Stimulated activated CD4-positive, alpha-beta T cell treated with anti-CD3 and anti-CD28 coated beads, Interleukin-4, amount 100 ng/mL, for 1 hour (primary cell): ENCODE data around the gene GPR146.

ENCODE experiments used
- DNase-seq: peaks from one replicate; pipeline ENCODE4 v3.0.0-alpha.2; 2020

The GPR146 gene

DNA sequence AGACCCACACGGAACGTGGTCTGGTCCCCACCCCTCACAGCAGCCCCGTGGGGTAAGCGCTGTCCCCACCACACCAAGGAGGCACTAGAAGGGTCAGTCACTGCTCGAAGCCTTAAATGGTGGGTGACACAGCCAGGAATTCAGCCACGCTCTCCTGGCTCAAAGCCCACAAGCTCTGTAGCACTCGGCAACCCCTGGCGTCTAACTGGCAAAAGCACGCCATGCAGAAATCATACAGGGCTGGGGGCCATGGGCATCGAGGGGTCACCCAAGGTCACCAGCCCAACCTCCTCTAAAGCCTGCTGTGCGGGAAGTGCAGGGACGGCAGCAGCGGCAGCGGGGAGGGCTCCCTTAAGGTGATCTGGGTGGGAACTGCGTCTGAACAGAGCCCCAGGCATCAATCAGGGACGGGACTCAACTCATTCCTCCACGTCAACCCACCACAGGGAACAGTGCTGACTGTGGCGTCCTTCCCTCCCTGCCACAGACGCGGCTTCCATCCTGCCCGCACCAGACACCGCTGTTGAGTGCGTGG lies 51.3 kb downstream of the GPR146 start:
- no peak for DNase-seq

DNA sequence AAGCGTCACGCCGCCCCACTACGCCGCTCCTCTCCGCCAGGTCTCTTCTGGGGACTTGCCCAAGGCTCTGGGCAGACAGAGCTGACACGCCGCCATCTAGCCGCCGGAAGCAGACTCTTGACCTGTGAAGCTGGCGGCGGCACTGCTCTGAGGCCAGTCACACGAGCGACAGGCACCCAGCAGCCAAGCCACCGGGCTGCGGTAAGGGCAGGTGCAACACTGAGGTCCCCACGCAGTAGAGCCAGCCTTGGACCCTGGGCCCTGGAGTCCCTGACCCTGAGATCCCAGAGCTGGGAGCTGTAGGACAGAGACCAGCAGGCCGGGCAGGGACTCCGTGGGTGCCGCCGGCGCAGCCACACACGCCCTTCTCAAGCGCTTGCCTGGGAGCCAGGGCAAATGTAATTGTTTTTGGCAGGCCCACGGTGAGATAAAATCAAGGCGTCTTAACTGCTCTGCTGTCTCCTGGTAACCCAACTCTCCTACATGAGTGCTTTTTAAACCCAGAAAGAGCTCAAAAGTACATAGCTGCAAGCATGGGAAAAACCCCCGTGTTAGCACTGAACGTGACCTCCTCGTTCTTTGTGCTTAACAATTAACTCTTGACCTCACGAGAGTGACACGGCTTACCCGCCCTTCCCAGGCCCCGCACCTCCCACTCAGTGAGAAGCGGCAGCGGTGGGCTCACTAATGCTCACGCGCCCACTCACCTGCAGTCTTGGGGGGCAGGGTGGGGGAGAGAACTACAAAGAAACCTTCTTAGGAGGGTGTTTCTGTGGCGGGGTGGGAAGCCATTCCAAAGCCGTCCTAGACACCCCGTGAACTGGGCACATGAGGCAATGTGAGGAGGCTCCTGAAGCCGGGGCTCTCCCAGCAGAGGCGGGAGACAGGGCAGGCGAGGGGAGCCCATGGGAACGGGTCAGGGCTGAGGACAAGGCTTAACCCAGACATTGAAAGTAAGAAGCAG lies 52.1 kb downstream of the GPR146 start:
- DNase-seq, result no peak

DNA sequence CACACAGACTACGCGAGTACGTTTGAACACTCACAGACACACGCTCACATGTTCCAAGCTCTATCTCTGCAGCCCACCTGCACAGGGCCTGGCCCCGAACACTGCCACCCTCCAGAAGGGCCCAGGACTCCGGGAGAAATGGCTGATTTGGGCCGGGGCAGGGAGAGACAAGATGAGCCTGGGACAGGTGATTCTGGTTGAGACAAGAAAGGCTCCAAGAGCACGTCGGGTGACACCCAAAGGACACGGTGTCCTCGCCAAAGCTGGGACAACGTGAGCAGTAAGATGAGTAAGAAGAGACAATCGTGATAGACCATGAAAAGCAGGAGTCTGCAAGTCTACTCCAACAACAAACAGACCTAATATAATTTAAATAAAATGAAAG lies 52.8 kb downstream of the GPR146 start:
- DNase-seq, result no peak

DNA sequence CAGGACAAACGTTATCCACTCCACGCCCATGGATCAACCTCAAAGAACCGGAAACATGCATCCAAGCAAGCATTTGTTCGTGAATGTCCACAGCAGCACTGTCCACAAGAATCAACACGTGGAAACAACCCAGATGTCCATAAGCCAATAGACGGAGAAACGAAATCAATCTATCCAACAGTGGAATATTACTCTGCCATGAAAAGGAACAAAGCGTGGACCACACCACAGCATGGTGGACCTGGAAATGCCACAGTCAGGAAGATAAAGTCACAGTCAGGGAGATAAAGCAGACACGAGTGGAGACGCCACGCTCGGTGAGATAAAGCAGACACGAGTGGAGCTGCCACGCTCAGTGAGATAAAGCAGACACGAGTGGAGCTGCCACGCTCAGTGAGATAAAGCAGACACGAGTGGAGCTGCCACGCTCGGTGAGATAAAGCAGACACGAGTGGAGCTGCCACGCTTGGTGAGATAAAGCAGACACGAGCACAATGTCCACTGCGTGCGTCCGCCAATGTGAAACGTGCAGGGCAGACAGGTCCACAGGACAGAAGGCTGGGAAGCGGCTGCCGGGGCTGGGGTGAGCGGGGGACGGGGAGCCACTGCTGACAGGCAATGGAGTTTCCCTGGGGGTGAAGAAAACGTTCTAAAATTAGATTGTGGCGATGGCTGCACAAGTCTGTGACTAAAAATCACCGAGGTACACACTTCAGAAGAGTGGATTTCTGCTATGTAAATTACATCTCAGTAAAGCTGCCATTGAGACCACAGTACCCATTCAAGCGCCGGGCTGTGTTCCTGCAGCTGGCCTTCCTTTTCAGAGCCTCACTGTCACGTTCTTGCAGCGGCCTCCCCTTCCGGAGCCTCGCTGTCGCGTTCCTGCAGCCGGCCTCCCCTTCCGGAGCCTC lies 54.2 kb downstream of the GPR146 start:
- DNase-seq, result no peak

DNA sequence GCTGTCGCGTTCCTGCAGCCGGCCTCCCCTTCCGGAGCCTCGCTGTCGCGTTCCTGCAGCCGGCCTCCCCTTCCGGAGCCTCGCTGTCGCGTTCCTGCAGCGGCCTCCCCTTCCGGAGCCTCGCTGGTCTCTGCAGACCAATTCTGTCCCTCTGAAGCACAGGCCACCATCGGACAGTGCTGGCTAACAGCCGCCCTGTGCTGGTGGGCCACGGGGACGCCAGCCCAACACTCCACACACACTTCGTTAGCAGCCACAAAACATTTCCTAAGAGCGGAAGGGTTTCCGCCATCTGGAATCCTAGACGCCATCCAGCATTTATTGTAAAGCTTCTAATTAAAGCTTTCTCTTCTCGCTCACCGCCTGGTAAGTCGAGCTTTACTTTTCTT lies 54.8 kb downstream of the GPR146 start:
- no peak for DNase-seq

DNA sequence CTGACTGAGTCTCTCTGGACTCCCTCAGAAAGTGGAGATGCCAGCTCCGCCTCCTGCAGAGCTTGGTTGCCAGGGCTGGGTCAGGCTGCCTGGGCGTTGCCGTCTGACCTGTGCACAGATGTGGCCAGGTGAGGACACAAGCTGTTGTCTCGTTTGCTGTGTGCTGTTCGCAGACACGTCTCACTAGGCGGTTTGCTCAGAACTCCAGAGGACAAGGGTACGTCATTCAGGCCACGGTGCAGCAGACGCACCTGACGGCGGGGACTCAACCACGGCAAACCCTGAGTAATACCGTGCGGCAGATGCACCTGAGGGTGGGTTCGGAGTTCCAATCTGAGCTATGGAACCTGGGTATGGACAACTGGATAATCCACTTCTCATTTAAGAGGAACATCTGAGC lies 55.3 kb downstream of the GPR146 start:
- no peak for DNase-seq

DNA sequence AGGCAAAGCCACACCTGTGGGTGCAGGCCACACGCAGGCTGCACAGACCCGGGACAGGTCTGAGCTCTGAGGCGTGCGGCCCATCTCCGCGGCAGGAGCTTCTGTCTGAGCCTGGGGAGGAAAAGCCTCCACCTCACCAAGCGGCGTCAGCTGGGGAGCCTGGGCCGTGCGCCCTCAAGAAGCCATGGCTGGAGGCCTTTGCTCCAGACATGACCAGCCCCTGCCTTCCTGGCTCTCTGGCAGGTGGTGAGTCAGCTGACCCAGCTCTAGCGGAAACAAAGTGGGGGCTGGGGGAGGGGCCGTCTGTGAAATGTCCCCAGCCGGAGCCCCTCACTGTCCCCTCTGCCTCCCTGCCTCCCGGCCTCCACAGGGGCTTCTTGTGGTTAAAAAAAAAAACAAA lies 56.0 kb downstream of the GPR146 start:
- no peak for DNase-seq

DNA sequence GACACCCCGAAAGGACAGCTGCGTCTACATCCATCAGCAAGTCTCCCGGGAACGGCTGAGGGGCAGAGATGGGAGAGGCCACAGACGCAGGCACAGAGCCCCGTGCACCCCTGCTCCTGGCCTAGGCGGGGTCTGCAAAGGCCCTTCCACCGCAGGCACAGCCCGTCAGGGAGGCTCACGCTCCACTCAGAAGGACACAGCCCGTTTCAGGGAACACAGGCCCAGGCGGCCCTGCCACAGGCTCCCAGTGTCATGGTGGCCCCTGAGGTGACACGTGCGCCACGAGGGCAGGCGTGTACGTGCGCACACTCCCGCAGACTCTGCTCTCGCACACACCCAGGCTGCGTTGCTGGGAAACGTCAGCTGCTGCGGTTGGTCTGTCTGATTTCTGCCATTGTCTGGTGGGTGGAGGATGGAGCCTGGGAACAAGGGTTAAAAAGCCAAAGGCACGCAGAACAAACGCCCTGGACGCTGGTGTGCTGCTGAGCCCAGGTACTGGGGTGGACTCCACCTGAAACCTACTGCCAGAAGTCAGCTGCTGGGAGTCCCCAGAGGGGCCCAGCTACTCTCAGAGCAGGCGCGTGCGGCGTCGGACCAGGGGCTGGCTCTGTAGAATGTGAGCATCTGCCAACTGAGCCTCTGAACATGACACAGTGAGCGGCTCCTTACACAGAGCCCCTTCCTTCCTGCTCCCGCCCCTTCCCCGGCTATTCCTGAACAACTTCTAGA lies 56.7 kb downstream of the GPR146 start:
- DNase-seq, result no peak

DNA sequence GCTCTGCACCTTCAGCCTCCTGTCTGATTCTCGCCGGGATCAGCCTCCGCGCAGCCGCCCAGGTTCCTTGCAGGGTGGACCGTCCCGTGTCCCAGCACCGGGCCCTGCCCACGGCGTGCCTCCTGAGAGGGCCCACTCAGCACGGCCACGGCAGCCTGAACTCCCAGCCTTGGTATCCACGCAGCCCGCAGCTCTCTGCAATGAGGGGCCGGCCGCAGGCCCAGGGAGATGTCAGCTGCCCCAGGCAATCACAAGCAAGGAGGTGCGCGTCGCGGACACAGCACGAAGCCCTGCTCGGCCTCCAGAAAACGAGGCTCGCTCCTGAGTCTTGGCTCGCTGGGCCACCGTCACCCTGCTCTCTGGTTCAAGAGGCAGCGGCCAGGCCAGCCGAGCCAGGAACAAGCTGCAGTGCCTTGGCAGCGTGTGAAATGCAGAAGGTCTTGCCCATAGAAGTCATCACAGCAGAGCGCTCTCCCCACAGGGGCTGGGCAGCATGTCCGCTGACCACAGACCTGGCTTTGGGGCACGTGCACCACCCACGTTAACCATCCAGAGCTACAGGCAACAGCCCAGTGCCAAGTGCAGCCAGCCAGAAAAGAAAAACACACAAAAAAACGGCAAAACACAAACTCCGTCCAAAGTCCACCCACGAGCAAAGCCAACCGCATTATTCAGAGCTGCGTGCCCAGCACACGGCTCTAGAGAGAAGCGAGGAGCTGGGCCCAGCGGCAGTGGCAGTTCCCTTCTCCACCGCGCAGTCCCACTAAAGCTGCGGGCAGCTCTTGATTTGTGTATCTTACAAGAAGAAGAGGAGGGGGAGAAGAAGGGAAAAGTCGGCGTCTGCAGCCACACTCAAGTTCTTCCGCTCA lies 57.5 kb downstream of the GPR146 start:
- DNase-seq, result no peak

DNA sequence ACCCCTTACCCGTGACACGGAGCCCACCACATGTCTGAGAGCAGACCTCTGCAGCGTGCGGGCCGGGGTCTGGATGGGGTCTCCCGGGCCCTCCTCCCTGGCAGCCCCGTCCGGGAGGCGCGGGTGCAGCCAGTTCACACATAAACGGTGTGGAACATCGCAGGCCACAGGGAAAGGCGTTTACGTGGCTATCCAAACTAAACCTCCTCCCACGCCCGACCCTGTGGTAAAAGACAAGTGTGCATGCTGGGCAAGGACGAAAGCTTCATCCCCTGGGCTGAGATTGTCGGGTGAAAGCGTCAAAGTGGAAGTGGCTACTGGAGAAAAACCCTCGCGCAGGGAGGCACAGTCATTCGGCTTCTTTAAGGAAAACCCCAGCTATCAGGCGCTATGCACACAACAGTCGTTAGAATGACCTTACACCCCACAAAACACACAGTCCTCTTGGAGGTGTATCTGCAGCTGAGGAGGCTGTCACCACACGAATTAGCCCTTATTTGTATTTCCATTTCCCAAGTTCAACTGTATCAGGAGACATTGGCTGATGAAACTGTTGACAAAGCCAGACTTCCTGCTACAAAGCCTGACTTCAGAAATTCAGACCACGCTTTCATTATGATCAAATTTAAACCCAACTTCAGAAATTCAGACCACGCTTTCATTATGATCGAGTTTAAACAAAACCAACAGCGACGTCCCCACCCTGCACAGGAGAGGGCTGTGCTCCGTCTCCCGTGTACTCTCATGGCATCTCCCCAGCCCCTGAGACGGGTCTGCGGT lies 58.9 kb downstream of the GPR146 start:
- DNase-seq, result no peak

DNA sequence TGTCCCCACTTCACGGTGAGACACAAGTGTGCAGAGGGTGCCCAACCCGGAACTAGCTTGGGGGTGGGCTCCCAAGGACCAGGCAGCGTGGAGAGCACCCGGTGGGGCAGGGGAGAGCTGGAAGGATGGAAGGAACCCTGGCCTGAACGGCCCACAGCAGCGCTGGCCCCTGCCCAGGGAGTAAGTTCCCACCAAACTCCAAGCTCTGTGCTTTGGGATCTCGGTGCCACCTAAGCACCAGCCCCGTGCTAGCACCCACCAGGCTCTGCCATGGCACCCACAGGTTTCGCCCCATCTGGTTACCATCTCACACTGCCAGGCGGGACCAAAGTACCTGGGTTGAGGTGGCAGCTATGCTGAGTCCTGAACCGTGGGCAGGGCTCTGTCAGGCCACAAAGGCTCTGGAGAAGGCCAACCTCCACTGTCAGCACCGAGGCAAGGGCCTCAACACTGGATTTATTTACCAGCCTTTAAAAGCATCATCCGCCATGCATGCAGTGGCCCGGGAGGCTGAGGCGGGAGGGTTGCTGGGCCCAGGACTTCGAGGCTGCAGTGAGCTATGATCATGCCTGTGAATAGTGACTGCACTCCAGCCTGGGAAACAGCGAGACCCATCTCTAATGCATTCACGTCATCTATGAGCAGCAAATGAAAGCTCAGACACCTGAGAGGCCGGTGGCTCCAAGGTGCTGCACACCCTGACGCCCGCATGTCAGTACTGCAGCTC lies 59.6 kb downstream of the GPR146 start:
- DNase-seq, result no peak

DNA sequence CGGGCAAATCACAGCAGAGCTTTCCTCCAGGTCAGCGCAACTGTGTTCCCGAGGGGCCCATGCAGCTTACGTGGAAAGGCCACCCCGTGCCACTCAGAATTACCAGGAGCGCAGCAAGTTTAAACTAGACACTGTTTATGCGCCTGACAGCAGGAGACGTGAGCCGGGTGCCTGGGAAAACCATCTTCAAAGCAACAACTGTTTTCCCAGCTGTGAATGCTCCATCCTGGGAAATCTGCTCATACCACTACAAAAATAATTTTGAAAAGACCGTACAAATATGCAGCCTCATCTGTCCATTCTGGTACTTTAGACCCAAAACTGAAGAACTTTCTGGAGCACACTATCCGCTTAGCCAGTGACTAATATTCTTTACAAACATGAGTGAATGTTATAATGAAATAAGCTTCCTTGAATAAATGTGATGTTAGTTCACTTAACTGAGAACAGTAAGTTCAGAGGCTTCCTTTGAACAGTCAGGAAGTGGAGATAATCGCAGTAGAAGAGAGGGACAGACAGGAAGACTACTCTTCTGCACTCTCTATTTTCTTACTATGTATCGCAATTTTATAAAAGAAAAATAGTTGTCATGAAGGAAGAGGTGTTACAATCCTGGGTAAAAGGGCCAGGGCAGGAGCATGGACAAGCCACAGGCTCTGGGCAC lies 60.3 kb downstream of the GPR146 start:
- no peak for DNase-seq

DNA sequence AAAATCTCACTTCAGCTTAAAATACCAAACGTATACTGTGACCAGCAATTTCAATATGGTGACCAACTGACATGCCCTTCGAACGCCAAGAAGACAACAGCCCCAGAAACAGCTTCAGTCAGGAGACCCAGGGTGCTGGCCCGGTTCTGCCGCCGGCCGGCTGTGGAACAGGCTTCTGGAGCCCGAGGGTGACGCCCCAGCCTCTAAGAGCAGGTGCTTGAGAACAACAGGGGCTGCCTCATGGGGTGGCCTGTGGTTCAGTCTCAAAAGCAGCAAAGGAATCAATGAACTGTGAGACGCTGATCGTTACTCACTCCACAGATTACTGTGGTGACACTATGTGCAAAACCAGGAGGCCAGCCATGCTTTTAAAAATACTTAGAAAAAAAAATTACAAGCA lies 60.8 kb downstream of the GPR146 start:
- DNase-seq, result no peak

DNA sequence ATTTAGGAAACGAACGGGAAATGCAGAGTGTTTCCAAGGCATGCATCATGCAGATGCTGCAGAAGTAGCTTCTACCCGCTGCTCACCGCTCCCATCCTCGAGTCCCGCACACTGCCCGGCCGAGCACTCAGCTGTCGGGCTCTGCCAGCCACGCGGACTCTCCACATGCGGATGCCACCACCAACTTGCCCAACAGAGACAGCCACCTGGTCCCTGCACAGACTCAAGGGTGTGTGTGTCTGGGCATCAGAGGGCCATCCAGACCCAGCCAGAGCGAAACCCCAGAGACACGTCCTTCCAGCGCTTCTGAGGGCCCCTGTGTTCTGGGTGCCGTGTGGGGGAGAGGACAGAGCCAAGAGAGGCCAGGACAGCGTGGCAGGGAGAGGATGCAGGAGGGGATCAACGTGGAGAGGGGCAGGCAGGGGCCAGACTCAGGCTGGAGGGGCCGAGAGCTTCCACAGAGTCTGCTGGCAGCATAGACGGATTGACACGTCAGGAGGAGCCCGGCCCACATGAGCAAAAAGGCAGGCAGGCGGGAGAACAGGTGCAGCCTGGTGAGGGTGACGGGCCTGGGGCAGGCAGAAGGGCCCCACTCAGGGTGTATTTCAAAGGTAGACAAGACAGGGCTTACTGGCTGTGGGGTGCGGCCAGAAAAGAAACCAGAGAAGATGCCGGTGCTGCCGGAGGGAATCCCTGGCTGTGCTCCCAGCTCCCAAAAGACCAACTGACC lies 61.9 kb downstream of the GPR146 start:
- DNase-seq, result no peak

DNA sequence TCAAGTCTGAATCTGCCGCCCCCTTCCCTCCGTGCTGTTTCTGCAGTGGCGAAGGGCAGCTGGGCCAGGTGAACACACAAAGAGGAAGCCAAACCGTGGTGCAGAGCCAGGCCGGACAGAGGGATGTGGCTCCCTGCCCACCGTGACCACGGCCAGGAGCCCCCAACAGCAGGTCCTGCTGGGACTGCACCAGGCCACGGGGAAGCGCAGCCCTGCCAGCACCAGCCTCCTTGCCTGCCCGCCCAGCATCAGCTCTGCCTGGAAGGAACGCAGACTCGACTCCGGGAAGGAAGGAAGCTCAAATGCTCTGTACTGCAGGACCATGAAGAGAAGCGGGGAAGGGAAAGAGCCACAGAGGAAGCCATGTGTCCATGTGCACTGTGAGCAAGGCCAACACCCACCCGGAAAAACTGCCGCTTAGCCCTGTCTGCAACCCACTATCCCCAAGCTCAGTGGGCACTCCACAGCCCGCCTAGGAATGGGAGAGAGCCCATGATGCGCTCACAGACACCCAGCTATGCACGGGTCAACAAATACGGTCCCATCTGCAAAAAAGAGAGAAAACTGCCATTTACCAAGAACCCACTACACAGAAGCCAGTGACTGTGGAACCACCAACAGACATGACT lies 62.6 kb downstream of the GPR146 start:
- no peak for DNase-seq

DNA sequence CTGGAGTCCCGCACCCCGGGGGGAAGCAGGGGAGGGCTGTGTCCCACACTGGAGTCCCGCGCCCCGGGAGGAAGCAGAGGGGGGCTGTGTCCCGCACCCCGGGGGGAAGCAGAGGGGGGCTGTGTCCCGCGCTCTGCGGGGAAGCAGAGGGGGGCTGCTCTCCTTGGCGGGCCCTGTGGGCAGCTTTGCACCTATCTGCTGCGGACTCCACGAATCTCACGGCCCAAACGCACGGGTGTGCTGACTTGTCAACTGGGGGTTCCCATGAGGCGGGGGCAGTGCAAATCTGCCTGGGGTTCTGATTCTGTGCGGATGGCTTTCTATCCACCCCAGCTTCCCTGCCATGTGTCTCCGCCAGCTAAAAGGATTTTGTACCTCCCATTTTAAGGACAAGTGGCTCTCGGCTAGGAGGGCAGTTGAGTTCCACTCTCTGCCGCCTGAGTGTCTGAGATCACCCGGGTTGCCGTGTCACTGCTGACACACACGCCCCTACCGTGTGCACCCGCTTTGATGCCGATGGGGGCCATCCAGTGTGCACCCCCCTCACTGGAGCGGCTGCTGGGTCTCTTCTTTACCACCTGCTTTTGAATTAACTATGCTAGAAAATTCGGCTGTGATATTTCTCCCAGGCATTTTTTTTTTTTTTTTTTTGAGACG lies 64.0 kb downstream of the GPR146 start:
- DNase-seq, result no peak
